GM21529 (cell line): Measurements from ENCODE around the gene NELFA.
"Not testable (repeated sequence)": the region's sequence is repeated elsewhere in the genome, so short reads cannot be mapped to it uniquely, and the experiment has no call there.

ENCODE experiments used
- ATAC-seq: cut with Tn5 transposase; IDR thresholded peaks from one replicate; pipeline ENCODE4 v1.9.1; 2021; ENCODE audit not compliant: unreplicated experiment

NELFA gene

GRCh38 chr4:2040391-2041238 is 31.8 kb upstream of the NELFA start:
- no peak for ATAC-seq

GRCh38 chr4:2036866-2037265 is 28.1 kb upstream of the NELFA start:
- no peak for ATAC-seq

DNA sequence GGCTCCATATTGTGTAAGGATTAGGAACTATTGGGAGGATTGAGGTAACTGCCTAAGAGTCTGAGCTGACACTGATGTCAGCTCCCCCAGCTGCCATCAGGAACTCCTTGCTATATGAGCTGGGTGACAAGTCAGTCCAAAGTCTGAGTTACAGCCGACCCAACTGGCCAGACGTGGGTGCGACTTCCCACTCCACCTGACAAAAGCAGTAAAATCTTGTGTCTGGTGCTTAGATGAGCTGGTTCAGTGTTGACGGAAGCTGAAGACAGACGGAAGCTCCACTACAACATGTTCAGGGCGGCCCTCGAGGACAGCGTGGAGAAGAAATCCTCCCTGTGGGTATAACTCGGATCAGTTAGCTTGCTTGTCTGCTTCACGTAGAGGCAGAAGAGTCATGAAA is 27.6 kb upstream of the NELFA start:
- ATAC-seq, result no peak

GRCh38 chr4:2031161-2031560 is 22.4 kb upstream of the NELFA start:
- not testable (repeated sequence) for ATAC-seq

DNA sequence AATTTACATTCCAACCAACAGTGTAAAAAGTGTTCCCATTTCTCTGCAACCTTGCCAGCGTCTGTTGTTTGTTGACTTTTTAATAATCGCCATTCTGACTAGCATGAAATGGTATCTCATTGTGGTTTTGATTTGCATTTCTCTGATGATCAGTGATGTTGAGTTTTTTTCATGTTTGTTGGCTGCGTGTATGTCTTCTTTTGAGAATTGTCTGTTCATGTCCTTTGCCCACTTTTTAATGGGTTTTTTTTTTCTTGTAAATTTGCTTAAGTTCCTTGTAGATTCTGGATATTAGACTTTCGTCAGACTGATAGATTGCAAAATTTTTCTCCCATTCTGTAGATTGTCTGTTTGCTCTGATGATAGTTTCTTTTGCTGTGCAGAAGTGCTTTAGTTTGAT is 18.3 kb upstream of the NELFA start:
- ATAC-seq, result not testable (repeated sequence)

- no peak for ATAC-seq
Measured at GRCh38 chr4:2025817-2026216, 17.0 kb upstream of the NELFA start.

DNA sequence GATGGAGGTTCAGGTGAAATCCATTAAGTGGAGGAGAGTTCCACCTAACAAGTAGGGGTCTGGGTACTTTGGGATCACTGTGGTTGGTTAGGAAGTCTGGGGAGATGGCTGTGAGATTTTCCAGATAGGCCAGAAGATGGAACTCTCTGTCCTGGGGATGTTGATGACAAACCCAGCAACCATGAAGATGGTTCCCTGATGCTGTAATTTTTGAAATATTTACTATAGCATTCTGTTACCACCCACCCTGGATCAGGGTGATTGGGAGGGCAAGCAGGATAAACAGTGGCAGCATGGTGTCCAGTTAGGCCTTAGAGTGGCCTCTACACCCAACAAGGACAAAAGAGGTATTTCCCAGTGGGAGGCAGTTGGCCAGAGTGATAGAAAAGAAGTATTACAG is 15.9 kb upstream of the NELFA start:
- ATAC-seq, result no peak

DNA sequence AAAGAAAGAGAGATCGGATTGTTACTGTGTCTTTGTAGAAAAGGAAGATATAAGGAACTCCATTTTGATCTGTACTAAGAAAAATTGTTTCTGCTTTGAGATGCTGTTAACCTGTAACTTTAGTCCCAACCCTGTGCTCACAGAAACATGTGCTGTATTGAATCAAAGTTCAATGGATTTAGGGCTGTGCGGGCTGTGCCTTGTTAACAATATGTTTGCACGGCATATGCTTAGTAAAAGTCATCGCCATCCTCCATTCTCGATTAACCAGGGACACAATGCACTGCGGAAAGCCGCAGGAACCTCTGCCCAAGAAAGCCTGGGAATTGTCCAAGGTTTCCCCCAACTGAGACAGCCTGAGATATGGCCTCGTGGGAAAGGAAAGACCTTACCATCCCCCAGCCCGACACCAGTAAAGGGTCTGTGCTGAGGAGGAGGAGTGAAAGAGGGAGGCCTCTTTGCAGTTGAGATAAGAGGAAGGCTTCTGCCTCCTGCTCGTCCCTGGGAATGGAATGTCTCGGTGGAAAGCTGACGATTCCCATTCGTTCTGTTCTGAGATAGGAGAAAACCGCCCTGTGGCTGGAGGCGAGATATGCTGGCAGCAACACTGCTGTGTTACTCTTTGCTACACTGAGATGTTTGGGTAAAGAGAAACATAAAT is 12.7 kb upstream of the NELFA start:
- not testable (repeated sequence) for ATAC-seq

DNA sequence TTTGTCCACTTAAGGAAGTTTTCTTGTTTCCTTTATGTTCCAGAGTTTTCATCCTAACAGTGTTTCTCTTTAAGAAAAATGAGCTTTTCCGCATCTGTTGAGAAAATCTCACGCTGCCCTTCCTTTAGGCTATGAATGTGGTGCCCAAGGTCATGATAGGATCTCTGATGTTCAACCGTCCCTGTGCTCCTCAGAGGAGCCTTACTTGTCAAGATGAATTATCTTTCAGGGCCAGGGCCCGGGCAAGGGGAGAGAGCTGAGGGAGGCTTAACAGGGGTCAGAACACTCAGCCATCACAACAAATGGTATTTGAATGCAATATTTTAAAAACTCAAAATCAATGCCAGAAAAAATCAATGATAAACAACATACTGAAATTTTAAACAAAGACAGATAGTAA is 6.2 kb upstream of the NELFA start:
- ATAC-seq, result no peak

DNA sequence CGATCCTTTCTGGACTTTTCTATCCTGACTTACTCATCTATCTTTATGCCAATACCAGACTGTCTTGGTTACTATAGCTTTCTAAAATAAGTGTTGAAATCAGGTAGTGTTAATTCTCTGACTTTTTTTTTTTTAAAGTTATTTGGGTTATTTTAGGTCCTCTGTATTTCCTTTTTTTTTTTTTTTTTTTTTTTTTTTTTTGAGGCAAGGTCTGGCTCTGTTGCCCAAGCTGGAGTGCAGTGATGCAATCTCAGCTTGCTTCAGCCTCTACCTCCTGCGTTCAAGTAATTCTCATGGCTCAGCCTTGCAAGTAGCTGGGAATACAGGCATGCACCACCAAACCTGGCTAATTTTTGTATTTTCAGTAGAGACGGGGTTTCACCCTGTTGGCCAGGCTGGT is 2.8 kb upstream of the NELFA start:
- no peak for ATAC-seq

DNA sequence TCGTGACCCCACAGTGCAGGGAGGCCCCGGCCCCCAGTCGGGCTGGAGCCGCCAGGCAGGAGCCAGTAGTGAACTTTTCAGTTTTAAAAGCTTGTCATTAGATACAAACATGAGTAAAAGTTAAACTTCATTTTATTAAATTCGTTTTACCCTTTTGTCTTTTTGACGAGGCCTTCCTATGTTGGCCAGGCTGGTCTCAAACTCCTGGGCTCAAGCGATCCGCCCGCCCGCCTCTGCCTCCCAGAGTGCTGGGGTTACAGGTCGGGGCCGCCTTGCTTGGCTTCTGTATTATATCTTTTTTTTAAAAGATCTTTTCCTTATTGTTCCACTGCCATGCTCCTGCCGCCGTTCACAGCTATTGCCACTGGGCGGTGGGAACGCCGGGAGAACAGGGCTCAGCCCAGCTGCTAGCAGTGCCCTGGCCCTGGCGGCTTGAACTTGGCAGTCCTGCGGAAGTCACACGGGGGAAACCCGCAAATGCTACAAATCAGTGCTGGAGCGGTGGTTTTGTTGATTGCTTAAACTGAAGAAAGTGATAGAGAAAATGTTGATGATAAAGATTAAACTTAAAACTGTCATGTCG is 968 bp upstream of the NELFA start:
- ATAC-seq, result peak; percentile 22

DNA sequence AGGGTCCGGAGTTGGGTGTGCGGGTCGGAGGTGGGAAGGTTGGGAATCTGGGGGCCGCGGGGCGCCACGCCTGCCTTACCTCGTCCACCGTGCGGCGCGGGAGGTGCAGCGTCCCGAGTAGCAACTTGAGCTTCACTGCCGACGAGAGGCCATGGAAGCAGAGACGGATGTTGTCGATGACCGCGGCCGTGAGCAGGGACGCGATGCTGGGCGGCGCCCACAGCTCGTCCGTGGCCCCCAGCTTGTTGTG is 178 bp downstream of the NELFA start:
- no peak for ATAC-seq

- ATAC-seq, result no peak
Measured at GRCh38 chr4:2007804-2008670, 737 bp downstream of the NELFA start.

GRCh38 chr4:2006956-2007653 is 1.7 kb downstream of the NELFA start:
- ATAC-seq, result no peak

DNA sequence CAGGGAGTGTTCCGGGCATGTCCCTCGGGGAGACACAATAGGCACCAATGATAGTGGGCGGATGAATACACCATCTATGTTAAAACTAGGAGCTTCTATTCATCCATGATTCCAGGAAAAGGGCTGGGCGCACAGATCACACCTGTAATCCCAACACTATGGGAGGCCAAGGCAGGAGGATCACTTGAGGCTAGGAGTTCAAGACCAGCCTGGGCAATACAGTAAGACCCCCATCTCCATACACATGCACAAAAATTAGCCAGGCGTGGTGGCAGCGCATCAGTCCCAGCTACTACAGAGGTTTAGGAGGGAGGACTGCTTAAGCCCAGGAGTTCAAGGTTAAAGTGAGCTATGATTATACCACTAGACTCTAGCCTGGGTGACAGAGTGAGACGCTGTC is 2.4 kb downstream of the NELFA start:
- ATAC-seq, result no peak

DNA sequence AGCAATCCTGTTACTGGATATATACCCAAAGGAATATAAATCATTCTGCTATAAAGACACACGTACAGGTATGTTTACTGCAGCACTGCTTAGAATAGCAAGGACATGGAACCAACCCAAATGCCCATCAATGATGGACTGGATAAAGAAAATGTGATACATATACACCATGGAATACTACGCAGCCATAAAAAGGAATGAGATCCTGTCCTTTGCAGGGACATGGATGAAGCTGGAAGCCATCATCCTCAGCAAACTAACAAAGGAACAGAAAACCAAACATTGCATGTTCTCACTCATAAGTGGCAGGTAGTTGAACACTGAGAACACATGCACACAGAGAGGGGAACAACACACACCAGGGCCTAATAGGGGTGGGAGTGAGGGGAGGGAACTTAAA is 5.4 kb downstream of the NELFA start:
- not testable (repeated sequence) for ATAC-seq

DNA sequence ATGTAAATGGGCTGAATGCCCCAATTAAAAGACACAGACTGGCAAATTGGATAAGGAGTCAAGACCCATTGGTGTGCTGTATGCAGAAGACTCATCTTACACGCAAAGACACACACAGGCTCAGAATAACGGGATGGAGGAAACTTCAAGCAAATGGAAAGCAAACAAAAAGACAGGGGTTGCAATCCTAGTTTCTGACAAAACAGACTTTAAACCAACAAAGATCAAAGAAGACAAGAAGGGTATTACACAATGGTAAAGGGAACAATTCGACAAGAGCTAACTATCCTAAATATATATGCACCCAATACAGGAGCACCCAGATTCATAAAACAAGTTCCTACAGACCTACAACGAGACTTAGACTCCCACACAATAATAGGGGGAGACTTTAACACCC is 9.5 kb downstream of the NELFA start:
- ATAC-seq, result not testable (repeated sequence)

DNA sequence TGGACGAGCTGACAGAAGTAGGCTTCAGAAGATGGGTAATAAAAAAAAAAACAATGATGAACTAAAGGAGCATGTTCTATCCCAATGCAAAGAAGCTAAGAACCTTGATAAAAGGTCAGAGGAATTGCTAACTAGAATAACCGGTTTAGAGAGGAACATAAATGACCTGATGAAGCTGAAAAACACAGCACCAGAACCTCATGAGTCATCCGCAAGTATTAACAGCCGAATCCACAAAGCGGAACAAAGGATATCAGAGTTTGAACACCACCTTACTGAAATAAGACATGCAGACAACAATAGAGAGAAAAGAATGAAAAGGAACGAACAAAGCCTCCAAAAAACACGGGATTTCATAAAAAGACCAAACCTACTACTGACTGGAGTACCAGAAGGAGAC is 10.5 kb downstream of the NELFA start:
- no peak for ATAC-seq

DNA sequence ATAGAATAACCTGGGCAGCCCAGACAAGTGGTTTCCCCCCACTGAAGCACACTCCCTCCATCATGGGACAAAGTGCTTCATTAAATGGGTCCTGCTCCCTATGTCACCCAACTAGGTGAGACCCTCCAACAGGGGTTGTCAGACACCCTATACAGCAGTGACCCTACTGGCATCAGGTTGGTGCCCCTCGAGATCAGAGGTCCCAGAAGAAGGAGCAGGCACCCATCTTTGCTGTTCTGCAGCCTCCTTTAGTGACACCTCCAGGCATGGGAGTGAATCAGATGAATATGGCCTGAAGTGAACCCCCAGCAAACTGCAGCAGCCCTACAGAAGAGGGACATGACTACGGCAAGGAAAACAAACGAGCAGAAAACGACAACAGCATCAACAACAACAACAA is 11.1 kb downstream of the NELFA start:
- ATAC-seq, result no peak

DNA sequence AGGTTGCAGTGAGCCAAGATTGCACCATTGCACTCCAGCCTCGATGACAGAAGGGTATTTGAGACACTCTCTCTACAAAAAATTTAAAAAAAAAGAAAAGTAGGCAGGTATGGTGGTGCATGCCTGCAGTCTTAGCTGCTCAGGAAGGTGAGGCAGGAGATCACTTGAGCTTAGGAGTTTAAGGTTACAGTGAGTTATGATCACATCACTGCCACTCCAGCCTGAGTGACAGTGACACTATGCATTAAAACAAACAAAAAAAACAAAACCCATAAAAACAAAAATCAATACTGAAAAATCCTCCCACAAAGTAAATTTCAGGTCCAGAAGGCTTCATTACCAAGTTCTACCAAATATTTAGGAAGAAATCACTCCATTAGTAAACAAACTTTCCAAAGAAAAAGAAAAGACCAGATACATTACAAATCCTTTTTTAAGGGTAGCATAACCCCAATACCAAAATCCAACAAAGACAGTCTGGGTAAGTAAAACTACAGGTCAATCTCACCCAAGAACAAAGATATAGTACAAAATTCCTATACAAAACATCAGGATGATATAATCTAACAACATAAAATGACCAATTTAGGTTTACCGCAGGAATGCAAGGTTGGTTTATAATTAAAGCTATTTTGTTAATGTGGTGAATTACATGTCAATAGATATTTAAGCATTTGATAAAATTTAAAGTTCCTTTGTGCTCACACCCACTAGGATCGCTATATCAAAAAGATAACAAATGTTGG is 11.7 kb downstream of the NELFA start:
- no peak for ATAC-seq
